GM21619 (cell line): ENCODE data around the gene NHLRC1.

Experiments used
- ATAC-seq: cut with Tn5 transposase; IDR thresholded peaks from one replicate; pipeline ENCODE4 v1.9.1; 2021; ENCODE audit not compliant: unreplicated experiment

The NHLRC1 gene

DNA sequence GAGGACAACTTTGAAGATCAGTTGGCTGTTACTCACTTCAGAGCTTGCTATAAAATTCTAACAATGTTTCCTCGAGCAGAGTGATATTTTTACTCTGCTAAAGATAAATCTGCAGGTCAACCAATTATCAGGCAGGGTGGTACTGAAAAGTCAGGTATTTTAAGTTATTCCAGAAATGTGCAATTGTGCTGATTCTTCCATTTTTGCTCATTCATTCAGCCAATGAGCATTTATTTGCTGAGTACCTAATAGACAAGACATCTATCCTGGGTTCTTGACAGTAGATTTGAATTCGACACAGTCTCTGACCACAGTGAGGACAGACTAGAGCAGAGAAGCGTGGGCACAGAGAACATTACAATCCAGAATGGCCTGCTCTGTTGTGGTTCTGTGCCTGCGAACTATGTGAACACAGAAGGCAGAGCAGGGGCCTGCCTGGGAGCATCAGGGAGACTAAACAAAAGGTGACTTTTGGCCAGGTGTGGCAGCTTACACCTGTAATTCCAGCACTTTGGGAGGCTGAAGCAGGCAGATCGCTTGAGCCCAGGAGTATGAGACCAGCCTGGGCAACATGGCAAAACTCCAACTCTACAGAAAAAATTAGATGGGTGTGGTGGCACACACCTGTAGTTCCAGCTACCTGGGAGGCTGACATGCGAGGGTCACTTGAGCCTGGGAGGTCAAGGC, 17.6 kb upstream of the NHLRC1 start:
- ATAC-seq = no peak

DNA sequence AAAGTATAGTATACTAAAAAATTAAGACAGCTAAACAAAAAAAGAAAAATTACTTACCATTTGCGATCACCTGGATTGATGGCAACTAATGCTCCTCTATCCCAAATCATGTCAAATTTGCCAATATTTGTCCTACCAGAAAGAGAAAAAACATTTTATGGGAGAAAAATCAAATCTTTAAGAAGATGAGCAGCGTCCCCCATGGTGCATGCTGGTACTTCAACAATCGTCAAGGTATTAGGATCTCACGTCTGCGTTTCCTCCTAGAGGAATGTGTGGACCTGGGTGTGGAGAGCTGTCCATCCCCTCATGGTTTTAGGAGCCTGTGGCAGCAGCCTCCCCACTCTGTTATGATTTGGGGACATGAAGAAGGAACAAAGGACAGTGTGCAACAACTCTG, 16.4 kb upstream of the NHLRC1 start:
- ATAC-seq = no peak

DNA sequence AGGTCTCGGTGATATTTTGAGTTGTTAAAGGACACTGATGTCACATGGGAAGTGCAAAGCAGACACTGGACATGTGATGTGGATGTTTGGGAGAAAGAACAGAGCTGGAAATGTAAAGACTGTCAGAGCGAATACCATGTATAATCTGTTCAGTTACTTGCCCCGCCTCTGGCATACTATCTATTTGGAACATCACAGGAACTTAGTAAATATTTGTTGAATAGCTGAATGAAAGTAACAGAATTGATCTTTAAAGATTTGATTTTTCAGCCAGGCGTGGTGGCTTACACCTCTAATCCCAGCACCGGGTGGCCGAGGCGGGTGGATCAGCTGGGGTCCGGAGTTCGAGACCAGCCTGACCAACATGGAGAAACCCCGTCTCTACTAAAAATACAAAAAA, 13.8 kb upstream of the NHLRC1 start:
- ATAC-seq = no peak

DNA sequence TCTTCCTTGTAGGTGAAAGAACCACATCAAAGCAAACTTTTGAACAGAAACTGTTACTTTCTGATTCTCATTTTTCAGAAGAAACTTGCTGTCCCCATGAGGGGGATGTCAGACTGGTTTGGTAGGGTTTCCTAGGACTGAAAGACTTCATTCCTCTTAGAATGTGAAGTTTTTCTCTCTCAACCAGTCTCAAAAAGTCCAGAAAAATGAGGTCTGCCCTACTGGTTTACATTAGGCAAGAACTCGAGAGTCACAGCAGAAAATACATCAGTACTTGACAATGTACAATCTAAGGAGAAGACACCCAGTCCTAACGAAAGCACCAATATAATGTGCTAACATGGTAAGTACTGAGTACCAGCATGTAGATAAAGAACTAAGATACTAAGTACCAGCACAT, 12.7 kb upstream of the NHLRC1 start:
- no peak for ATAC-seq

DNA sequence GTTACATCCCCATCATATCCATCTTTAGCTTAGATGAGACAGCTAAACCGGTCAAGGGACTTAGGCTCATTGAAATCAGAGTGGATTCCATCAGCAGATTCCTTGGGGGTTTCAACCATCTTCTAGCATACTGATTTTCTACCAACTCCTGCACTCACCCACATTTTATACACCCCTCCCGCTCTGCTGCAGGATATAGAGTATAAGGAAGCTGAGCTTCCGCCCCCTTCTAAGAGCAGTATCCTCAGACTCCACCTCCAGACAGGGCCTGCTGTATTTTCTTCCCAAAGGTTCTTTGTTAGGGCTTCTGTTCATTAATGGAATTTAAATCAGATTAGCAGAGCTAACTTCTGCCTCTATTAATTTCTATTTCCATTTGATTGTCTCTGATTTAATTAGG, 9.9 kb upstream of the NHLRC1 start:
- no peak for ATAC-seq

DNA sequence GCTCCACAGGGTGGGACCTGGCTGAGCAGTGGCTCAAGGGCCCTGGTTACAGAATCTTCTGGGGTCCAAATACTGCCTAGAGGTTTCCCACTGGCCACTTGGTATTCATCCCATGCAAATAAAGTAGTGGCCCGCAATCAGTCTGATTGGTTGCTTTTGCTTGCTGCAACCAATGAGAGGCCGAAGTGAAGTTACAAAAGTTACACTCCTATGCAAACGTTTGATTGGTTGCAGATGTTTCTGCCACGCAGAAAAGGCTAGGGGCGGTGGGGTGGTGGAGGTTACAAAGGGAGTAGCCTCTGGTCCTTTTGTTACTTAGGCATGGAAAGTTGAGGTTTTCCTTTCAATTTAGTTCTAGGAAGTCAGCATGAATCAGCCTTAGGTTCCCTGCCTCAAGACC, 3.6 kb upstream of the NHLRC1 start:
- no peak for ATAC-seq

DNA sequence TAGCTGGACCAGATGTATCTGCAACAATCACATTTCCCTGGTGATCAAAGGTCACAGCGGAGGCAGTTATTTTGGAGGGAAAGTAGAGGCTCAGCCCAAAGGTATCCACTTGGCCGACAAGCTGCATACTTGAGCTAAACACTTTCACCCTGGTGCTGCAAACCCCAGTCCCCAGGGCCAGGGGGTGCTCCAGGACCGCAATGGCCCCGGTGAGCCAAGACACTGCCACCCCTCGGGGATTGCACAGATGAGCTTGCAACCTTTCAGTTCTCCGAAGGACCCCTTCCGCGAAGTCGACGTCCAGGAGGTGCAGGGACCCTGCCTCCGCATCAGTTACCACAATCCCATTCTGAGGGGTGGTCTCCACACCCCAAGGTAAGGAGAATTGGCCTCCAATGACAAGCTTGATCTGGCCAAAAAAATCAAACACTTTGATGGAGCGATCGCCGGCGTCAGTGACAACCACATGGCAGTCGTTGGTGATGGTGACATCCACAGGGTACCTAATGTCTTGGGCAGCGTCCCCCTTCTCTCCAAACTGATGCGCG, 823 bp downstream of the NHLRC1 start:
- no peak for ATAC-seq

DNA sequence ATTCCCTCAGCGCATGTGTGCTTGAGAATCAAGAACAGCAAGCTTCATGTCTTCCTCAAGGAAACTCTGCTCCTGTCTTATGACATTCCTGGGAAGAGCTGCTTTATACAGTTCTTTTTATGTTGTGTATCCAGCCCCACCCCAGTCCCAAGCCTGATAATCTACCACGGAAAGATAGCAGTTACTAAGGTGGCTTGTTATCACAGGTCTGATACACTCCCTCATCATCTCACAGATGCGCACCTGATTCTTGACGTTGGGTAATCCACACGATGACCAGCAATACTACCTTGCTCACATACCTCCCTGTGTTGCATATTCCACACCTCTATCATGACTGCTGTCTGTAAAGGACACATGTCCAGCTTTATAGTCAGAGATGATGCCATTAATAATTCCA, 3.2 kb downstream of the NHLRC1 start:
- ATAC-seq = no peak

DNA sequence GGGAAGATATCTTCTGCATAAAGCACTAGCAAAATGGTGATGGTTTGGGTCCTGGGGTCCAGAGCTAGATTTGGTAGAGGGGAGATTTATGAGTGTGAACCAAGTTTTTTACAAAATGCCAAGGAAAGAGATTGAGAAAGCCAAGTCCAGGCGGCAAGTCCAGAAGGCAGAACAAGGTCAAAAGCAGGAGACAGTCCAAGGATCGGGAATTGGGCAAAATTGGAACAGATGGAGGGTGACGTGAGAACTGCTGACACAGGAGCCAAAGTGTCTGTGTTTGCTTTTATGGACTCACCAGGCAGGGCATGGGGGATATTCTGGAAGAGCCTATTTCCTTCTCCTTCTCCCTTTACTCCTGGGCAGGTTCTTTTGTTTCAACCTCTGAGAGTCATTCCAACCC, 4.1 kb downstream of the NHLRC1 start:
- ATAC-seq = no peak

DNA sequence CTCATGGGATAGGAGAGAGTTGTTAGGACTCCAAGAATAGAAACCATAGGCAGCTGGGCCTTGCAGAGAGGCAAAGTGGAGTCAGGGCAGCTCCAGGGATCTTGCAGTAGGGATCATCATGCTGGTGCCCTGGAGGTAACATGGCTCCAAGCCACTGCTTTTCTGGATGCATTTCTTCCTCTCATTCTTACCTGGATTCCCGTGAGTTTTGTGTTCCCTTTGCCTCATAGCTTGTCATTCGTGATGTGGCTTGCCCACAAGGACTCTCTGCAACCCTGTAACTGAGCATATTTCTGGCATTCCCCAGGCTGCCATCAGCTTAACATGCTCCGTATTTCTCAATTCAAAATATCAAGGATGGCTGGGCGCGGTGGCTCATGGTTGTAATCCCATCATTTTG, 5.3 kb downstream of the NHLRC1 start:
- ATAC-seq = no peak

DNA sequence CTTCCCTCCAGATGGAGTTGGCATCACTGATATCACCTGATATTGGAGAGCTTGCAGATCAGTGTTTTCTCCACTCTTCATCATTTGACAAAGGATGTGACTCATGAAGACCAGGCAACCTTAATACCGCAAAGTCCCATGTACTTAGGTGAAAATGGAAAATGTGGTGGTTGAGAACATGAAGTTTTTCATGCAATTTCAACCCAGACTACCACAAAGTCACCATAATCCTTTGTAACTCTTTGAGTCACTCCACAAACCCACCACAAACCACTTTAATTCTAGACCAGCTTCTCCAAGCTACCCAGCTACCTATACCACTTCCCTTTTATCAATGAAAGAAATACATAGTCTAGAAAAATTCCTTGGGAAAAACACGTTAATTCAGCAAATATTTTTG, 7.1 kb downstream of the NHLRC1 start:
- ATAC-seq = no peak

DNA sequence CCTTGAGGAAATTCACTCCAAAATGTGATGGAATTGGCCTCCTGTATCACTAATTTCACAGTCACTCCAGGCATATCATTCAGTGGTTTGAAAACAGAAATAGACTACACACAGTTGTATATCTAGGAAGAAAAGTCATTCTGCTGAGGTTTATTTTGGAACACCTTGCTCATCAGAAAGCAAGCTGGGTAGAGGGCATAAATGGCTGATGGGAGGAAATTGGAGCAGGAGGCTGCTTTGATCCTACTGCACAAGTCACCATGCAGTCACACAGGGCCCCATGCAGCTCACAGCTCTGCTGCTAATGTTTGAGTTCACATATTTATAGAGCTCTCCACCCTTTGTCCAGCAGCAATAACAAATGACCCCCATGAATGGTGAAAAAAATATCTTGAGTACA, 12.3 kb downstream of the NHLRC1 start:
- no peak for ATAC-seq

DNA sequence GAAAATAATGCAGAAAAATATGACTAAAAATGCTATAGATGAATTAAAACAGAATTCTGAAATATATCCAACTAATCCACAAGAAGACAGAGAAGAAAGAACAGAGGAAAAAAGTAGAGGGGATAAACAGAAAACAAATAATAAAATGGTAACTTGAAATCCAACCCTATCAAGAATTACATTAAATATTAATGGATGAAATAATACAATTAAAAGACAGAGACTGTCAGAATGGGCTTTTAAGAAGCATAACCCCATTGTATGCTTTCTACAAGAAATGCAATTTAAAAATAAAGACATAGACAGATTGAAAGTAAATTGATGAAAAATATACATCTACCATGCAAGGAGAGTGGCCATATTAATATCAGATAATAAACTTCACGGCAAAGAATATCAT, 15.4 kb downstream of the NHLRC1 start:
- ATAC-seq = no peak

DNA sequence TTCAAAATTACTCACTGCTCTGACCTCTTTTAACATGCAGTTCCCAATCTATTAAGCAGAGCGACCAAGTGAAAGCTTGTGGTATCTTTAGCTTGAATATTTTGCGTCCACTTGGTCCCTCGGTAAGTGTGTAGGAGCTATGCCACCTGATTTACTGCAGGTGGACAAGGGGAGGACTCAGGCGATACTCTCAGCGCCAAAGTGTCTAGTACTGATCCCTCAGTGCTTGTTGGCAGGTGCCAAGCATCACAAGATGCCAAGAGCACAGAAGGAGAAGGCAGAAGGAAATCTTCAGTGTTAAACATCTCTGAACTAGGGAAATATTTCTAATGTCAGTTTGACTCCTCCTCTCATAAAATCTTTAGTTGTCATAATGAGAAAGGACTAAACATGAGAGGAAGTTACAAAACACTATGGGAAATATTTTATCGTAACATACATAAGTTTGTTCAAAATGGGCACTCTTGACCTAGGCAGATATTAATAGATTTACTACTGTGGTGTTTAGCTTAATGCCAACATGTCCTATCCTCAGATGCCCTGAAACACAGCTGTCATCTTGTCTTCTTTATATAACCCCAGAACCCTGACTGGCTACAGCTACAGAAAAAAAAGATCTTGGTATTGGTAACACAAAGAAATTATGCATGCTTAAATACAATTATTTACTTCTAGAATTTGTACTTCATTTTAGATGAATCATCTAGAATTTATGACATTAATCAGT, 19.5 kb downstream of the NHLRC1 start:
- no peak for ATAC-seq

DNA sequence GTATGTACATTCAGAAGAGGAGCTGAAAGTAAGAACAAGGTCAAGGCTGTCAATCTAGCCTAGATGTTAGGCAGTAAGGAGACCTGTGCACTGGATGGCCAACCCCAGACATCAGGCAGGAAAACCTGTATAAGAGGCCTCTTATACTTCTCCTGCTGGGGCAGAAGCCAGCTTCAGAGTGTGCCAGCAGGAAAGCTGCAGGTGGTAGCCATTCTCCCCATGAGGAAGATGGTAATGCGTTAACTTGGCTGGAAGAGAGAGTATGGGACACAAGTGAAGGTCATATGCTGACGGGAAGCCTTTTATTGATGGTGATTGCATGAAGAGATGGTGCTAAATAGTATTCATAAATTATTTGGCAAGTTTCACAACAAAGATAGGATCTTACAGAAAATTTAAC, 20.6 kb downstream of the NHLRC1 start:
- no peak for ATAC-seq

DNA sequence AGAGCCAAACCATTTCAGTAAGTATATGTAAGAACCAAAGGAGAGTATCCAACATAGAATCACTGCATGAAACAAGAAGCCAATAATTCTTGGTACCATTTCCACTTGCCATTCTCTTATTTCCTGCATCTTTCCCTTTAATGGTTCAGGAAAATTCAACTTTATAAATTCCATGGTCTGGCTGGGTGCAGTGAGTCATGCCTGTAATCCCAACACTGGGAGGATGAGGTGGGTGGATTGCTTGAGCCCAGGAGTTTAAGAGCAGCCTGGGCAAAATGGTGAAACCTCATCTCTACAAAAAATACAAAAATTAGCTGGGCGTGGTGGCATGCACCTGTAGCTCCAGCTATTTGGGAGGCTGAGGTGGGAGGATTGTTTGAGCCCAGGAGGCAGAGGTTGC, 21.2 kb downstream of the NHLRC1 start:
- no peak for ATAC-seq

DNA sequence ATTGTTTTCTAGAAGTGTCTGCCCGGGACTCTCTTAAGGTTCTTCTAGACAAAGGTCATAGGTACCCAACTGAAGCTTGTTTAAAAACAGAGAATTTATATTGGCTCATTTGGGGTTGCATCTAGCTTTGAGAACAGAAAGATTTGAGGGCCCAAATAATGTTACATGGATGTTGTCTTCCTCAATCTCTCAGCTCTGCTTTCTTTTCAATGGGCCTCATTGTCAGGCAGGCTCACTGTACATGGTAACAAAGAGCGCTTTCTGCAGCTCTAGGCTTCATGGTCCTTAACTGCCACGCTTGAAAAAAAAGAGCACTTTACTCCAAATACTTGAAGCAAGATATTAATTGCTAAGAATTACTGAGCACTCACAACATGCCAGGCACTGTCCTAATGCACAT, 22.2 kb downstream of the NHLRC1 start:
- ATAC-seq = no peak

DNA sequence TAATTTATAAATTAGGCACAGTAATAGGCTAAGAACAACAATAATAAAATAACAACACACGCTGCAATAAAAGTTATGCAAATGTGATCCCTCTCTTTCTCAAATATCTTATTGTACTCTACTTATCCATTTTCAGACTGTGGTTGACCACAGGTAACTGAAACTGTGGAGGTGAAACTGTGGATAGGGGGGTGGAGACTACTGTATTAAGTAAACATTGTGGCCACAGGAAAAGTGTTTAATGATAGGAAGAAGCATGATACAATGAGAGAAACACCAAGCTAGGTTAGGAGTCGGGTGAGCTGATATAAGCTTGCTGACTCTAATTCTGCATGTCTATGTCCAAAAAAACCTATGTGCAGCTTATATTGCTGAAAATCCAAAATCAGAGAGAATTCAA, 23.0 kb downstream of the NHLRC1 start:
- no peak for ATAC-seq

DNA sequence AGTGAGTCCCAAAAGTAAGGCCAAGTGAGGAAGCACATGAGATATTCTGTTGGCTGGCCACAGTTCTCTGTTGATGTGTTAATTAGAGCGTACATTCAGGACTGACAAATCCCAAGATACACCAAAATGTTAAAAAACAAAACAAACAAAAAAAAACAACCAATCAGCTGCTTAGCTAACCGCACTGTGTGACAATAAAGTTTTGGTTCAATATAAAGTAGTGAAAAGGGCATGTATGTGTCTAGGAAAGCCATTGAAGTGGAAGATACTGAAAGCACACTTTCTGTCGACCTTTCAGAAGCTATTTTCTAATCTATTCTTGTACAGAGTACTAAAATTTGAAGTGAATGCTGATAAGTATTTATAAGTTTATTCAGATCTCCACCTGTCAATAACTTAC, 26.1 kb downstream of the NHLRC1 start:
- no peak for ATAC-seq

DNA sequence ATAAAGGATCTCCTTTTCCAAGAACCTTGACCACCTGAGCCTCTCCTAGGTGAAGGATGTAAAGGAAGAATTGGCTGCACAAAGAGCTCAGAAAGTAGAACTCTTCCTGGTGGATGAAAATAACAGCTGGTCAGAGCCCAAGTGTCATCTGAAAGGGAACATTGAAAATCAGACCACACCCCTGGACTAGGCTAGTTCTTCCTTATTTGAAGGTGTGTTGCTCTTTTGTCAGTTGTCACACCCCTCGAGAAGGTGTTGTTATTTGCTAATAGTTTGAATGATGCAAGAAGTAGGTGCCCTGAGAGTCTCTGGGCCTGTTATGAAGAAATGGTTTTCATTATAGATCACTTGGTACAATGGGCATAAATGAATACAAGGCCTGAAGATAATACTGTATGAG, 31.1 kb downstream of the NHLRC1 start:
- ATAC-seq = no peak

DNA sequence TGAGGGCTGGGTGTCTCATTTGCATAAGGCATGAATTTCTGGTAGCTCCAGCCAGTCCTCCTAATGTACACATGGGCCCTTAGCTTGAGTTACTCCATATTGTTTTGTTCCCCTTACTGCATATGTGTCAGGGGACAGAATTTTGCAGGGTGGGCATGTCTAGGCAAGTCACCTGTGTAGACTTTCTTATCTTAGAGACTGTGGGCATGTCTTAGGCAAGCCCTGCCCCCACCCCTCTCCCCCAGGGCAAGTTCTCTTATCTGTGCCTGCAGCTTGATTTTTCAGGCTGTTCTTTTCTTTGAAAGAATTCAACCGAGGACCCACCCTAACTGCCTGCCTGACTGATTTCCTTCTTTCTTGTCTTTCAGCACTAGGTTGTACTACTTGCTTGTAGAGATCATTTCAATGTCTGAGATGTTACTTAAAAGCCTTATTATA, 32.1 kb downstream of the NHLRC1 start:
- no peak for ATAC-seq

DNA sequence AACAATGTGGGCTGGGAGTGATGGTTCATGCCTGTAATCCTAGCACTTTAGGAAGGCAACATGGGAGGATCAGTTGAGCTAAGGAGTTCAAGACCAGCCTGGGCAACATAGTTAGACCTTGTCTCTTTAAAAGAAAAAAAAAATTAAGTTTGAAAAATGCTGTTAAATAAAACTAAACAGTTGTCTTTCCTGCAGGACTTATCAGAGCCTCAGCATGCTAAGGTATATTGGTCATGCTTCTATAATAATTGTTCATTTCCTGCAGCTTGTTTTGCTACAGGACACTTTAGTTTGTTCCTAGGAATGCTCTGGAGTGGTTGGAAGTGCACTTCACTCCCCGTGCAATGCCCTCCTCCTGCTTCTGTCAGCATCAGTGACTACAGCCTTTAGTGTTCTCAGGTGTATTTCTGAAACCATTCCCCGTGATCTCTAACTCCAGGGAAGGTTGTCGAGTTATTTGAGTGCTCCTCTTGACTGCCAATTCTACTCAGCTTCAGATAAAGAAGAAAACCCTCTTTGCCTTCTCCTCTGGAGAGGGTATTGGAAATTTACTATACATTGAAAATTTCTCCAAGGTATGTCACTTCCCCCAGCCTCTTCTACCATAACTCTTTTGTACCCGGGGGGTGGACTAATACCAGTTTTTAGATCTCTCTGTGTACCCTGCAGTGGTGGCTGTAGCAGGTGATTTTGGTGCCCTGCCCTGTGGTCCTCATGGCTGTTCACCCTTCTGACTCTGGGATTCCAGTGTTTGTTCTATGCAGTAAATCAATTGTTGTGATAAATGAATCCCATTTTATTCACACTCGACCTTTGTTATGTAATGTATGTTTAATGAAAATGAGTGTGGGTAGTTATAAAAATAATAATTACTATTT, 33.8 kb downstream of the NHLRC1 start:
- no peak for ATAC-seq
